ENCODE measurements around the gene PFN1.
A peak's percentile ranks its signal among the peaks of the same experiment; 100 is the strongest.
"Not testable (repeated sequence)": the region's sequence is repeated elsewhere in the genome, so short reads cannot be mapped to it uniquely, and the experiment has no call there.

Gene PFN1

DNA sequence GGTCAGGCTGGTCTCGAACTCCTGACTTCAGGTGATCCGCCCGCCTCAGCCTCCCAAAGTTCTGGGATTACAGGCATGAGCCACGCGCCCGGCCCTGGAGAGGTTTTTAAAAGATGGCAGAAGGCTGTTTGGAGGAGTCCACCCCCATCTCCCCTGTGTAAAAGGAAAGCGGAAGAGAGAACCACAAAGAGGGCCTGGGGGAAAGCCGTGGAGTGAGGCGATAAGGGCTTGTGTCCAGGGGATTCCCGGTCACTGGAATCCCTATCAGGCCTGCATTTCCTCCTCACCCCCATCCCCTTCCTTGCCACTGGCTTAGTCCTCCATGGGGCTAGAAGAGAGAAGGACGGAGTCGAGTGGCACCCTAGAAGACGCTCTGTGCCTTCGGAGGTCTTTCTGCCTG, 16.4 kb downstream of the PFN1 start, which contains the start of gene GP1BA:
TSS of gene GP1BA (plus strand) at position 315 of the 400 bp plus-strand sequence. CDS start 328 bp downstream, outside the sequence.
- TF ChIP-seq, protein P1, sequence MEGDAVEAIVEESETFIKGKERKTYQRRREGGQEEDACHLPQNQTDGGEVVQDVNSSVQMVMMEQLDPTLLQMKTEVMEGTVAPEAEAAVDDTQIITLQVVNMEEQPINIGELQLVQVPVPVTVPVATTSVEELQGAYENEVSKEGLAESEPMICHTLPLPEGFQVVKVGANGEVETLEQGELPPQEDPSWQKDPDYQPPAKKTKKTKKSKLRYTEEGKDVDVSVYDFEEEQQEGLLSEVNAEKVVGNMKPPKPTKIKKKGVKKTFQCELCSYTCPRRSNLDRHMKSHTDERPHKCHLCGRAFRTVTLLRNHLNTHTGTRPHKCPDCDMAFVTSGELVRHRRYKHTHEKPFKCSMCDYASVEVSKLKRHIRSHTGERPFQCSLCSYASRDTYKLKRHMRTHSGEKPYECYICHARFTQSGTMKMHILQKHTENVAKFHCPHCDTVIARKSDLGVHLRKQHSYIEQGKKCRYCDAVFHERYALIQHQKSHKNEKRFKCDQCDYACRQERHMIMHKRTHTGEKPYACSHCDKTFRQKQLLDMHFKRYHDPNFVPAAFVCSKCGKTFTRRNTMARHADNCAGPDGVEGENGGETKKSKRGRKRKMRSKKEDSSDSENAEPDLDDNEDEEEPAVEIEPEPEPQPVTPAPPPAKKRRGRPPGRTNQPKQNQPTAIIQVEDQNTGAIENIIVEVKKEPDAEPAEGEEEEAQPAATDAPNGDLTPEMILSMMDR (conservative IDR thresholded peaks at IDR 0.05; ENCODE audit: control insufficient read depth, insufficient read depth, low read depth, low read length): no peak
- H3K4me3 ChIP-seq (ENCODE audit: control insufficient read depth, low read depth, low read length): no peak within 1 kb of the TSS
- DNase-seq (ENCODE audit: low read depth): no peak

GRCh38 chr17:4928881-4929280, 19.4 kb downstream of the PFN1 start:
- no peak for DNase-seq (ENCODE audit: low read depth)
- H3K4me3 ChIP-seq (ENCODE audit: control insufficient read depth, low read depth, low read length): no peak overlapping the region
- TF ChIP-seq, protein P1 (conservative IDR thresholded peaks at IDR 0.05; ENCODE audit: control insufficient read depth, insufficient read depth, low read depth, low read length): no peak

GRCh38 chr17:4926577-4927335, 21.6 kb downstream of the PFN1 start:
- DNase-seq (ENCODE audit: low read depth); H3K4me3 ChIP-seq (ENCODE audit: control insufficient read depth, low read depth, low read length): not testable (repeated sequence)

- H3K4me3 ChIP-seq (ENCODE audit: control insufficient read depth, low read depth, low read length): no peak overlapping the region
- TF ChIP-seq, protein P1 (conservative IDR thresholded peaks at IDR 0.05; ENCODE audit: control insufficient read depth, insufficient read depth, low read depth, low read length): no peak
- no peak for DNase-seq (ENCODE audit: low read depth)
Measured at GRCh38 chr17:4921320-4921719, 27.0 kb downstream of the PFN1 start.

DNA sequence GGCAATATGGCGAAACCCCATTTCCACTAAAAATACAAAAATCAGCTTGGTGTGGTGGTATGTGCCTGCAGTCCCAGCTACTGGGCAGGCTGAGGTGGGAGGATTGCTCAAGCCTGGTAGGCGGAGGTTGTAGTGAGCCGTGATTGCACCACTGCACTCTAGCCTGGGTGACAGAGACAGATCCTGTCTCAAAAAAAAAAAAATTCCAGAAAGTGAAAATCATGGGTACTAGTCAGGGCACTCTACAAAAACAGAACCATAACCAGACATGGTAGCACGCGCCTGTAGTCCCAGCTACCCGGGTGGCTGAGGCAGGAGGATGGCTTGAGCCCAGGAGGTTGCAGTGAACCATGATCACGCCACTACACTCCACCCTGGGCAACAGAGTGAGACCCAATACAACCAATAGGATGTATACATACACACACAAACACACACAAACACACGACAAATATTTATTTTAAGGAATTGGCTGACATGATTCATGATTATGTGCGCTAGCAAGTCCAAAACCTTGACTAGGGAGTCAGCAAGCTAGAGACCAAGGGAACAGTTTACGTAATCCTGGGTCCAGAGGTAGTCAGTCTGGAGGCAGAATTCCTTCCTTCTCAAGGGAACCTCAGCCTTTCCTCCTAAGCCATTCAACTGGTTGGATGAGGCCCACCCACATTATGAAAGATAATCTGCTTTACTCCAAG, 27.8 kb downstream of the PFN1 start:
- DNase-seq (ENCODE audit: low read depth): peak; percentile 58
- TF ChIP-seq, protein P1 (conservative IDR thresholded peaks at IDR 0.05; ENCODE audit: control insufficient read depth, insufficient read depth, low read depth, low read length): no peak
- H3K4me3 ChIP-seq (ENCODE audit: control insufficient read depth, low read depth, low read length): no peak overlapping the region

DNA sequence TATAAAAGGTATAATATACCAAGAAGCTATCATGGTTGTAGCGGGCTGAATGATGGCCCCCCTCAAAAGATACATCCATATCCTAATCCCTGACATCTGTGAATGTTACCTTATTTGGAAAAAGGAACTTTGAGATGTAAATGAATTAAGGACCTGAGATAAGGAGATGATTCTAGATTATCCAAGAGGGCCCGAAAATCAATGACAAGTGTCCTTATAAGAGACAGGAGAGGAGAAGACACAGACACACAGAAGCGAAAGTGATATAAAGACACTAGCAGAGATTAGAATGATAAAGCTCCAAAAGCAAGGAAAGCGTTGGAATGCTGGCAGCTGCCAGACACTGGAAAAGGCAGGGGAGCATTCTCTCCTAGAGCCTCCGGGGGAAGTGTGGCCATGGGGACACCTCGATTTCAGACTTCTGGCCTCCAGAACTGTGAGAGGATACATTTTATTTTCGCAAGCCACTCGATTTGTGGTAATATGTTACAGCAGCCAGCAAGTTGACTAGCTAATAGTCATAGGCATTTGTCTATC, 28.8 kb downstream of the PFN1 start:
- H3K4me3 ChIP-seq (ENCODE audit: control insufficient read depth, low read depth, low read length): no peak overlapping the region
- TF ChIP-seq, protein P1 (conservative IDR thresholded peaks at IDR 0.05; ENCODE audit: control insufficient read depth, insufficient read depth, low read depth, low read length): no peak
- DNase-seq (ENCODE audit: low read depth): no peak

- not testable (repeated sequence) for DNase-seq (ENCODE audit: low read depth); H3K4me3 ChIP-seq (ENCODE audit: control insufficient read depth, low read depth, low read length)
Measured at GRCh38 chr17:4914551-4914950, 33.8 kb downstream of the PFN1 start.
